ENCODE results near the gene S100G.

- TF ChIP-seq CTCF (conservative IDR thresholded peaks at IDR 0.05; ENCODE audit: low read depth in 2 of 2) (no peak), JUNB (IDR thresholded peaks at IDR 0.05; ENCODE audit: unreplicated experiment) (no peak), EZH2 (IDR thresholded peaks at IDR 0.05; ENCODE audit: low read depth, unreplicated experiment) (no peak), EZH2phosphoT487 (IDR thresholded peaks at IDR 0.05; ENCODE audit: unreplicated experiment) (no peak), CREB1 (CRISPR knock-in tag; IDR thresholded peaks at IDR 0.05; ENCODE audit: low read depth) (no peak), POLR2AphosphoS5 (IDR thresholded peaks at IDR 0.05; ENCODE audit: low read depth) (no peak), ETS1 (IDR thresholded peaks at IDR 0.05) (no peak), NANOG (IDR thresholded peaks at IDR 0.05; ENCODE audit: borderline replicate concordance) (no peak)
Observed at GRCh38 chrX:16638533-16638932, 11.4 kb upstream of the S100G start.

Measured in GM23338 (cell line).